GM12878 (cell line): ENCODE measurements around the gene MYO7A. TPM values are rescaled to one million over a fixed set of nuclear protein-coding genes. Genes with fewer than 3 reads are reported as not detected.
A peak's percentile ranks its signal among the peaks of the same experiment; 100 is the strongest.

ENCODE experiments used
- ATAC-seq: fragments of 200-7000 bp; cut with Tn5 transposase; 3 replicates; pipeline ENCODE4 v1.9.1; 2020; ENCODE audit warnings: mild to moderate bottlenecking, moderate library complexity
- BruUV-seq: library from RNA; stranded (reverse); fragments of 400-500 nt; replicated peaks from 2 replicates; lab custom pipeline; 2021; lab: Mats Ljungman, UMichigan
- CTCF ChIA-PET: fragments of 300-600 bp; sonication (Branson Sonifier 250); formaldehyde crosslinking; extraction: SDS; loops from one replicate; lab custom pipeline; 2021; ENCODE audit warnings: inconsistent platforms; lab: Yijun Ruan, JAX
- POLR2A ChIA-PET: fragments of 350-600 bp; formaldehyde crosslinking; extraction: SDS; loops from one replicate; lab custom pipeline; 2021; ENCODE audit warnings: inconsistent platforms; lab: Charles Lee
- RAD21 ChIA-PET: fragments of 300-600 bp; sonication (Branson Sonifier 250); formaldehyde crosslinking; loops from one replicate; lab custom pipeline; 2023; ENCODE audit warnings: antibody characterized with exemption; ENCODE audit not compliant: unreplicated experiment; lab: Charles Lee
- SMC1A ChIA-PET: fragments of 300-600 bp; sonication (Branson Sonifier 250); formaldehyde crosslinking; loops from one replicate; lab custom pipeline; 2023; ENCODE audit not compliant: unreplicated experiment, uncharacterized antibody; lab: Charles Lee
- DNase-seq: peaks from one replicate; pipeline ENCODE4 v3.0.0-alpha.2; 2011; ENCODE audit warnings: low read depth, low spot score
- FAIRE-seq: peaks from 3 replicates; lab custom pipeline; 2011; peaks lifted over from hg19 to GRCh38; lab: Jason Lieb, UNC
- H2AFZ ChIP-seq: 2 replicates; pipeline ENCODE4 v1.6.0; 2011; ENCODE audit warnings: low read depth, low read length, control low read depth; ENCODE audit not compliant: control insufficient read depth
- H3K27ac ChIP-seq: 2 replicates; pipeline ENCODE4 v1.5.1; 2011; ENCODE audit warnings: control low read depth; ENCODE audit not compliant: control insufficient read depth, insufficient read depth
- H3K27me3 ChIP-seq, 2 experiments: replicated peaks in 1 of 2; 2 replicates each; pipeline versions ENCODE4 v1.6.0 to v1.6.1; 2011; ENCODE audit warnings: low read length in 1 of 2; ENCODE audit not compliant: control insufficient read depth in 2 of 2, insufficient read depth in 2 of 2
- H3K36me3 ChIP-seq, 2 experiments: 2 replicates each; pipeline ENCODE4 v1.5.1; 2011; ENCODE audit warnings: low read length in 1 of 2; ENCODE audit not compliant: control insufficient read depth in 2 of 2, insufficient read depth in 2 of 2
- H3K4me1 ChIP-seq: 2 replicates; pipeline ENCODE4 v1.6.1; 2011; ENCODE audit warnings: mild to moderate bottlenecking, low read length, moderate library complexity, mixed read lengths; ENCODE audit not compliant: control insufficient read depth, insufficient read depth
- H3K4me2 ChIP-seq: 2 replicates; pipeline ENCODE4 v1.6.0; 2011; ENCODE audit warnings: control low read depth; ENCODE audit not compliant: control insufficient read depth, insufficient read depth
- H3K4me3 ChIP-seq: fragments of 200-600 bp; sonication (generic); 2 replicates; pipeline ENCODE4 v1.5.1; 2016
- H3K79me2 ChIP-seq: 2 replicates; pipeline ENCODE4 v1.6.0; 2011; ENCODE audit warnings: low read length; ENCODE audit not compliant: control insufficient read depth, insufficient read depth
- H3K9ac ChIP-seq: 2 replicates; pipeline ENCODE4 v1.8.0; 2011; ENCODE audit warnings: low read length, control low read depth, mixed read lengths; ENCODE audit not compliant: control insufficient read depth, insufficient read depth
- H3K9me3 ChIP-seq: replicated peaks from 3 replicates; pipeline ENCODE4 v1.5.1; 2011; ENCODE audit warnings: mild to moderate bottlenecking, low read length; ENCODE audit not compliant: control insufficient read depth, insufficient read depth
- H4K20me1 ChIP-seq: 2 replicates; pipeline ENCODE4 v1.6.0; 2011; ENCODE audit not compliant: control insufficient read depth, insufficient read depth
- BCLAF1 ChIP-seq: fragments of 450-650 bp; IDR thresholded peaks from 2 replicates; pipeline ENCODE4 v1.6.1; 2017; ENCODE audit warnings: antibody characterized with exemption, mild to moderate bottlenecking, moderate library complexity
- CREB1 ChIP-seq: IDR thresholded peaks from 2 replicates; pipeline ENCODE4 v1.6.1; 2012; ENCODE audit warnings: low read depth, mild to moderate bottlenecking, inconsistent platforms
- FOS ChIP-seq: IDR thresholded peaks from 3 replicates; pipeline ENCODE4 v1.6.1; 2011; ENCODE audit warnings: borderline replicate concordance; ENCODE audit not compliant: insufficient read length; ENCODE audit errors: extremely low read depth
- KAT2A ChIP-seq: conservative IDR thresholded peaks from 2 replicates; pipeline ENCODE4 v1.6.1; 2011; ENCODE audit warnings: low read depth, low read length; ENCODE audit not compliant: control insufficient read depth
- MEF2A ChIP-seq: IDR thresholded peaks from 2 replicates; pipeline ENCODE4 v1.6.1; 2011; ENCODE audit warnings: low read depth, mild to moderate bottlenecking, low read length, moderate library complexity; ENCODE audit not compliant: insufficient read depth
- MTA2 ChIP-seq: fragments of 450-650 bp; IDR thresholded peaks from 2 replicates; pipeline ENCODE4 v1.6.1; 2016; ENCODE audit warnings: low read depth, mild to moderate bottlenecking, moderate library complexity
- MYC ChIP-seq: IDR thresholded peaks from 2 replicates; pipeline ENCODE4 v1.6.1; 2011; ENCODE audit warnings: mild to moderate bottlenecking, low read length, moderate library complexity, inconsistent platforms; ENCODE audit not compliant: insufficient read depth, insufficient replicate concordance, insufficient read length, severe bottlenecking
- NBN ChIP-seq: fragments of 450-650 bp; IDR thresholded peaks from 2 replicates; pipeline ENCODE4 v1.6.1; 2016
- STAT1 ChIP-seq: fragments of 450-650 bp; conservative IDR thresholded peaks from 2 replicates; pipeline ENCODE4 v1.6.1; 2014; ENCODE audit warnings: antibody characterized with exemption, mild to moderate bottlenecking
- TARDBP ChIP-seq: IDR thresholded peaks from 2 replicates; pipeline ENCODE4 v1.6.1; 2016; ENCODE audit warnings: borderline replicate concordance
- TCF3 ChIP-seq: IDR thresholded peaks from 2 replicates; pipeline ENCODE4 v1.6.1; 2012; ENCODE audit warnings: low read depth, mild to moderate bottlenecking, low read length, borderline replicate concordance; ENCODE audit not compliant: insufficient read depth
- ZBTB40 ChIP-seq: fragments of 450-650 bp; IDR thresholded peaks from 2 replicates; pipeline ENCODE4 v1.6.1; 2016; ENCODE audit warnings: mild to moderate bottlenecking, moderate library complexity, borderline replicate concordance
- ZNF207 ChIP-seq: fragments of 450-650 bp; IDR thresholded peaks from 2 replicates; pipeline ENCODE4 v1.6.1; 2014; ENCODE audit warnings: antibody characterized with exemption, mild to moderate bottlenecking, borderline replicate concordance
- WGBS: methylation state at CpG from one replicate; pipeline ENCODE4 v1.1.6; 2016; ENCODE audit warnings: low lambda C conversion rate; ENCODE audit not compliant: insufficient replicate concordance, insufficient coverage; ENCODE audit errors: missing lambda C conversion rate; 5-methylcytosine and 5-hydroxymethylcytosine counted together
- in situ Hi-C: fragments of 300-500 bp; cut with MboI; formaldehyde crosslinking; loops from 9 replicates; pipeline ENCODE4 v1.14.3; 2018; ENCODE audit warnings: mixed read lengths
- intact Hi-C: fragments of 100-400 bp; cut with micrococcal nuclease; formaldehyde crosslinking; loops from one replicate; pipeline ENCODE4 v1.14.2; 2022; ENCODE audit not compliant: unreplicated experiment
- polyA plus RNA-seq, 11 experiments: library from polyadenylated mRNA; depleted of rRNA in 4 of 11; unstranded in 6 of 11; stranded (reverse) in 5 of 11; fragments of >200 nt; fragmentation: Nextera tagmentation in 4 of 11; fragmentation: Illumina TruSeq in 1 of 11; extraction: Ambion mirVana in 4 of 11; extraction: Trizol in 1 of 11; gene quantifications; 1 replicate in 1 of 11; 2 replicates in 10 of 11; pipeline versions ENCODE4 v1.2.1 to v1.2.3, GENCODE V29; 2011 to 2016; ENCODE audit warnings: inconsistent platforms in 2 of 11, missing spikeins in 2 of 11, low read depth in 1 of 11
- total RNA-seq, 4 experiments: library from RNA; depleted of rRNA in 3 of 4; stranded (reverse); fragments of >200 nt in 3 of 4; fragmentation: Illumina TruSeq in 1 of 4; extraction: Trizol in 1 of 4; gene quantifications; 2 replicates each; pipeline versions ENCODE4 v1.2.1 to v1.2.3, GENCODE V29; 2013 to 2021

MYO7A gene
- total and polyA plus RNA-seq, 10 of the 15 experiments (the other 5 are each of a cell fraction or from before 2014, with no cell fraction given), result 0.01 to 0.21 (median 0.04) TPM; not detected in 6

GRCh38 chr11:77136074-77136473 is 8.0 kb downstream of the MYO7A start:
- Histone ChIP-seq H3K79me2 (no peaks in the 10 kb centered on the region), H3K4me1 (no peaks in the 10 kb centered on the region), H3K4me3 (no peak overlapping the region), H4K20me1 (no peaks in the 10 kb centered on the region), H3K27me3 (no peaks in the 10 kb centered on the region; a peak in 2 of 4 replicates), H3K9me3 (no peaks in the 10 kb centered on the region), H3K4me2 (no peak overlapping the region), H2AFZ (no peak overlapping the region), H3K36me3 (no peaks in the 10 kb centered on the region), H3K9ac (no peak overlapping the region), H3K27ac (no peak overlapping the region)
- no peak for FAIRE-seq
- no peak for DNase-seq
- CTCF ChIA-PET, result no interaction called here
- peak; percentile 57 for ATAC-seq
- 10% methylated on average over 8 of the region's 8 CpGs for WGBS
- TF ChIP-seq NBN, result no peak
- no peak for TF ChIP-seq MEF2A
- TF ChIP-seq STAT1, result no peak
- TF ChIP-seq MYC, result no peak
- TF ChIP-seq BCLAF1, result no peak
- no peak for TF ChIP-seq MTA2
- TF ChIP-seq TARDBP, result no peak
- TF ChIP-seq ZNF207, result no peak
- no peak for TF ChIP-seq KAT2A
- TF ChIP-seq FOS, result no peak
- TF ChIP-seq TCF3, result no peak
- TF ChIP-seq ZBTB40, result no peak
- TF ChIP-seq CREB1, result no peak
- SMC1A ChIA-PET, result no interaction called here
- in situ Hi-C loops (no loop called here), intact Hi-C loops (no loop called here)
- POLR2A ChIA-PET, result no interaction called here
- RAD21 ChIA-PET, result no interaction called here
- no TSS peak for BruUV-seq
